Activated naive CD4-positive, alpha-beta T cell treated with anti-CD3 and anti-CD28 coated beads, Interleukin-2, amount 10 ng/mL, durations not matched to agents 7 days and 5 days (primary cell): Measurements from ENCODE around the gene TFAP2C.
"Not testable (repeated sequence)": the region's sequence is repeated elsewhere in the genome, so short reads cannot be mapped to it uniquely, and the experiment has no call there.

ENCODE experiments used
- CTCF ChIA-PET: fragments of 350-600 bp; sonication (Branson Sonifier 250); formaldehyde crosslinking; loops from one replicate; lab custom pipeline; 2021; ENCODE audit warnings: antibody characterized with exemption; lab: Charles Lee
- DNase-seq: peaks from one replicate; pipeline ENCODE4 v3.0.0-alpha.2; 2020
- H3K27ac Mint-ChIP-seq: one replicate; pipeline ENCODE4 v1.8.0; 2021; ENCODE audit warnings: mild to moderate bottlenecking, moderate library complexity, mixed read lengths
- H3K27me3 Mint-ChIP-seq: one replicate; pipeline ENCODE4 v1.8.0; 2021; ENCODE audit warnings: mild to moderate bottlenecking, mixed read lengths
- H3K36me3 Mint-ChIP-seq: one replicate; pipeline ENCODE4 v1.8.0; 2021; ENCODE audit warnings: mixed read lengths
- H3K4me1 Mint-ChIP-seq: one replicate; pipeline ENCODE4 v1.8.0; 2021; ENCODE audit warnings: mixed read lengths
- H3K4me3 Mint-ChIP-seq: one replicate; pipeline ENCODE4 v1.8.0; 2021; ENCODE audit warnings: mild to moderate bottlenecking, moderate library complexity, mixed read lengths
- H3K9me3 Mint-ChIP-seq: one replicate; pipeline ENCODE4 v1.8.0; 2021; ENCODE audit warnings: mixed read lengths

TFAP2C gene

DNA sequence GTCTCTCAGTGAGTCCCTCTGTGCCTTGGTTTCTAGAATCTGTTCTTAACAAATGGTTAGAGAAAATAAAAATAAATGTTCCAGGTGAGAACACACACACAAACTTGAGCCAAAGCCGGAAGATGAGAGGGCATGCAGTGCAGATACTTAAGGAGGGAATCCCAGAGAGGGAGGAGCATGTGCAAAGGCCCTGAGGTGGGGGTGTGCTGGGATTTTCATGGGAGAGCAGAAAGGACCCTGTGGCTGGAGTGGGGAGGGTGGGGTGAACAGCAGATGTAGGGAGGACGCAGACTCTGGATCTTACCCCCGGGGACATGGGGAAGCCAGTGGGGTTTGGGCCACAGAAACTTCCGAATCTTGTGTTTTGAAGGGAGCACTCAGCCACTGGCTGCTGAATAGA, 17.5 kb downstream of the TFAP2C start:
- H3K36me3 Mint-ChIP-seq, result no peaks in the 10 kb centered on the region
- no peak overlapping the region for H3K27ac Mint-ChIP-seq
- no peaks in the 10 kb centered on the region for H3K27me3 Mint-ChIP-seq
- no peaks in the 10 kb centered on the region for H3K4me1 Mint-ChIP-seq
- no peaks in the 10 kb centered on the region for H3K9me3 Mint-ChIP-seq
- no peak for DNase-seq
- no peak overlapping the region for H3K4me3 Mint-ChIP-seq
- CTCF ChIA-PET, result no interaction called here

- Mint-ChIP-seq H3K36me3 (no peaks in the 10 kb centered on the region), H3K4me3 (no peak overlapping the region), H3K4me1 (no peaks in the 10 kb centered on the region), H3K27me3 (peaks cover 4% of the 10 kb centered on the region), H3K27ac (no peak overlapping the region), H3K9me3 (no peaks in the 10 kb centered on the region)
- DNase-seq, result no peak
- CTCF ChIA-PET, result no interaction called here
These were observed 24.1 kb downstream of the TFAP2C start for GRCh38 chr20:56653211-56653610.

DNA sequence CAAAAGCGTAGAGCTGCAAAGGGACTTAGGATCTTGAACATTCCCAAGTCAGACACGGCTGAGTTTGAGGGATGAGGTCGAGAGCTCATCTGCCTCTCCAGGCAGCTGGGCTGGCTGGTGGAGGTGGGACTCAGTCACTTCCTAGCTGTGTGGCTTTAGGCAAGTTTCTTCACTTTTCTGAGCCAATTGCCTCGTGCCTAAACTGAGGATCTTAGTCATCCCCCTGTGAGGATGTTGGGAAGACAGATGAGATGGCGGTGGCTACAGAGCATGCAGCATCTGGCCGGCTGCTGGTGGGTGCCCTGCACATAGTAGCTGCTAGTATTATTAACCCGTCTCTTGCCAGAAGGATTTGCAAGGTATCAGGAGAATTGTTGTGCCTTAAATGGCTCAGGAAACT, 27.5 kb downstream of the TFAP2C start:
- CTCF ChIA-PET, result interaction anchor here (1.4 kb wide), 1 partner anchor 106 kb away, joined by 5 read pairs; no protein-coding TSS in a partner anchor
- Mint-ChIP-seq H3K27ac (no peak overlapping the region), H3K36me3 (no peaks in the 10 kb centered on the region), H3K4me3 (no peak overlapping the region), H3K27me3 (peaks cover 4% of the 10 kb centered on the region), H3K4me1 (no peaks in the 10 kb centered on the region), H3K9me3 (no peaks in the 10 kb centered on the region)
- no peak for DNase-seq

- CTCF ChIA-PET, result no interaction called here
- Mint-ChIP-seq H3K4me1 (no peaks in the 10 kb centered on the region), H3K4me3 (no peak overlapping the region)
These were observed 28.8 kb downstream of the TFAP2C start for GRCh38 chr20:56657879-56658278.

GRCh38 chr20:56658341-56658947, 29.3 kb downstream of the TFAP2C start:
- CTCF ChIA-PET, H3K36me3 Mint-ChIP-seq, H3K27me3 Mint-ChIP-seq, H3K9me3 Mint-ChIP-seq, H3K4me1 Mint-ChIP-seq, H3K27ac Mint-ChIP-seq, H3K4me3 Mint-ChIP-seq, DNase-seq: not testable (repeated sequence)

More at GRCh38 chr20:56657879-56658278, 28.8 kb downstream of the TFAP2C start:
- Mint-ChIP-seq H3K9me3 (no peaks in the 10 kb centered on the region), H3K27ac (no peak overlapping the region), H3K27me3 (peaks cover 4% of the 10 kb centered on the region), H3K36me3 (no peaks in the 10 kb centered on the region)
- DNase-seq, result no peak

GRCh38 chr20:56663660-56664059, 34.6 kb downstream of the TFAP2C start:
- Mint-ChIP-seq H3K36me3 (no peaks in the 10 kb centered on the region), H3K27ac (no peak overlapping the region), H3K9me3 (no peaks in the 10 kb centered on the region), H3K4me1 (no peaks in the 10 kb centered on the region), H3K4me3 (no peak overlapping the region), H3K27me3 (peaks cover 10% of the 10 kb centered on the region)
- DNase-seq, result no peak
- CTCF ChIA-PET, result no interaction called here

DNA sequence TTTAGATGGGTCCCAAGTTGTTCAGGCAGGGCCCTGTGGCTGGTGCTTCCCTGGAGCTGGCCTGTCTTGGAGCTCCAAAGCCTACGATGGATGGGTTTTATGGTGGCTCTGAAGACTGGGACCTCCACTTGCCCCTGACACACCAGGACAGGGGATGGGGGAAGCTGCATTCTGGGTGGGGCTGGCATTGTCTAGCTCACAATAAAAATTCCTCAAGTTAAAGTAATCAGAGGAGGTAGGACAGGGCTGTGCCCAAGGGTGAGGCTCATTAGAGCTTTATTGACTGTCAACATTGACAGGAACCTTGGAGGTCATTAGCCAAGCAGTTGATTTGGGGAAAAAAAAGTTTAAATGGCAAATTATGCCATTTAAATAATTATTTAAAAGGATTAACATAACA, 35.7 kb downstream of the TFAP2C start:
- no peaks in the 10 kb centered on the region for H3K9me3 Mint-ChIP-seq
- no peak overlapping the region for H3K4me3 Mint-ChIP-seq
- CTCF ChIA-PET, result no interaction called here
- no peaks in the 10 kb centered on the region for H3K4me1 Mint-ChIP-seq
- peaks cover 10% of the 10 kb centered on the region for H3K27me3 Mint-ChIP-seq
- no peak overlapping the region for H3K27ac Mint-ChIP-seq
- no peaks in the 10 kb centered on the region for H3K36me3 Mint-ChIP-seq
- DNase-seq, result no peak

GRCh38 chr20:56665806-56666205, 36.7 kb downstream of the TFAP2C start:
- CTCF ChIA-PET, result no interaction called here
- Mint-ChIP-seq H3K4me3 (no peak overlapping the region), H3K9me3 (no peaks in the 10 kb centered on the region)

DNA sequence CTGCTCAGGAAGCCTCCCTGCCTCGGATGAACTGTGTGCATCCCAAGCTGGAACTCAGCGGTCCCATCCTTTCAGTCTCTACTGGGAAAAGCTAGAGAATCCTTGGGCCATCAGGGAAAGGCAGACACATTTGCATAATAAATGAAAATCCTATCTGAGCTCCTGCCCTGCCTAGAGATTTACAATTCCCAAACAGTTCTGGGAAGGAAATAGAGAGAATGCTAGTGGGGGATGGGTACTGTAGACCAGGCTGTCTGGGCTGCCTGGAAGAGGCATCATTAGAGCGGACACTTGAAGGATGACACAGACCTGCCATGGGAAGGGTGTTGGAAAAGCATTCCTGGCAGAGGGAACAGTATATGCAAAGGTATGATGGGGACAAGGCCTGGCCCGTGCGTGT, 44.3 kb downstream of the TFAP2C start:
- Mint-ChIP-seq H3K4me1 (no peaks in the 10 kb centered on the region), H3K9me3 (no peaks in the 10 kb centered on the region), H3K36me3 (no peaks in the 10 kb centered on the region), H3K4me3 (no peak overlapping the region), H3K27me3 (peaks cover 9% of the 10 kb centered on the region), H3K27ac (no peak overlapping the region)
- CTCF ChIA-PET, result no interaction called here
- no peak for DNase-seq

More at GRCh38 chr20:56665806-56666205, 36.7 kb downstream of the TFAP2C start:
- Mint-ChIP-seq H3K27ac (no peak overlapping the region), H3K27me3 (peaks cover 10% of the 10 kb centered on the region), H3K36me3 (no peaks in the 10 kb centered on the region), H3K4me1 (no peaks in the 10 kb centered on the region)
- DNase-seq, result no peak

DNA sequence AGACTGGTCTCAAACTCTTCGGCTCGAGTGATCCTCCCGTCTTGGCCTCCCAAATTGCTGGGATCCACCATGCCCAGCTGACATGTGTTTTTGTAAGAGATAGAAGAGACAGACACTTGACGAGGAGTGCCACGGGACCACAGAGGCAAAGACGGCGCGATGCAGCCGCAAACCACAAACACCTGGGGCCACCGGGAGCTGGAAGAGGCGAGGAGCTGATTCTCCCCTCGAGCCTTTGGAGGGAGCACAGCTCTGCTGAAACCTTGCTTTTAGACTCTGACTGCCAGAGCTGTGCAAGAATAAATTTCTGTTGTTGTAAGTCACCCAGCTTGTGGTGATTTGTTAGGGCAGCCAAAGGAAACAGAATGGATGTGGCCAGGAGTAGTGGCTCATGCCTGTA, 46.9 kb downstream of the TFAP2C start:
- no peak for DNase-seq
- no peaks in the 10 kb centered on the region for H3K36me3 Mint-ChIP-seq

GRCh38 chr20:56676679-56677078, 47.6 kb downstream of the TFAP2C start:
- Mint-ChIP-seq H3K4me1 (no peaks in the 10 kb centered on the region), H3K27ac (no peak overlapping the region), H3K36me3 (no peaks in the 10 kb centered on the region), H3K9me3 (no peaks in the 10 kb centered on the region), H3K4me3 (no peak overlapping the region), H3K27me3 (peaks cover 13% of the 10 kb centered on the region)
- CTCF ChIA-PET, result no interaction called here
- DNase-seq, result no peak

More for the DNA sequence above, 46.9 kb downstream of the TFAP2C start:
- no peak overlapping the region for H3K27ac Mint-ChIP-seq
- CTCF ChIA-PET, result no interaction called here
- no peaks in the 10 kb centered on the region for H3K9me3 Mint-ChIP-seq
- no peaks in the 10 kb centered on the region for H3K4me1 Mint-ChIP-seq
- no peak overlapping the region for H3K4me3 Mint-ChIP-seq
- peaks cover 13% of the 10 kb centered on the region for H3K27me3 Mint-ChIP-seq

- H3K27me3 Mint-ChIP-seq, result peaks cover 4% of the 10 kb centered on the region
- no peaks in the 10 kb centered on the region for H3K4me1 Mint-ChIP-seq
- no peak overlapping the region for H3K4me3 Mint-ChIP-seq
- DNase-seq, result no peak
- no peaks in the 10 kb centered on the region for H3K9me3 Mint-ChIP-seq
- H3K36me3 Mint-ChIP-seq, result no peaks in the 10 kb centered on the region
- H3K27ac Mint-ChIP-seq, result no peak overlapping the region
- CTCF ChIA-PET, result no interaction called here
These were observed 54.2 kb downstream of the TFAP2C start for GRCh38 chr20:56683077-56683865.

DNA sequence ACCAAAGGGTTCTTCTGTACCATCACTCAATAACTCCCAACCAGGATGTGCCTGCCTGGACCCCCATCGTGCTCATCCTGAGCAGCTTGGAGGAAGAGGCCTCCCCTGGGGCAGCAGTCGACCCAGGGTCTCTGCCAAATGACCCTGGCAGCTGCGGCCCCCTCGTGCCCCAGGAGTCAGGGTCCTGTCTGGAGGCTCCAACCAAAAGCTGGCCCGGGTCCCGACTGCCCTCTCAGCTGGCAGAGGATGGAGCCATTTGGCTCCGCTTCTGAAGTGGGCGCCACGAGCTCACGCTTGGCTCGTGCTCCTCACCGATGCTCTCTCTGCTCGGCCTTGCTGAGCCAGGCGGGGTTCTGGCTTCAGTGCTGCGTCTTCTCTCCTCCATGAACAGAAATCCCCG, 56.8 kb downstream of the TFAP2C start:
- Mint-ChIP-seq H3K9me3 (no peaks in the 10 kb centered on the region), H3K4me1 (peaks cover 7% of the 10 kb centered on the region), H3K27me3 (peaks cover 4% of the 10 kb centered on the region), H3K27ac (no peak overlapping the region), H3K36me3 (no peaks in the 10 kb centered on the region), H3K4me3 (no peak overlapping the region)
- DNase-seq, result no peak
- CTCF ChIA-PET, result no interaction called here

DNA sequence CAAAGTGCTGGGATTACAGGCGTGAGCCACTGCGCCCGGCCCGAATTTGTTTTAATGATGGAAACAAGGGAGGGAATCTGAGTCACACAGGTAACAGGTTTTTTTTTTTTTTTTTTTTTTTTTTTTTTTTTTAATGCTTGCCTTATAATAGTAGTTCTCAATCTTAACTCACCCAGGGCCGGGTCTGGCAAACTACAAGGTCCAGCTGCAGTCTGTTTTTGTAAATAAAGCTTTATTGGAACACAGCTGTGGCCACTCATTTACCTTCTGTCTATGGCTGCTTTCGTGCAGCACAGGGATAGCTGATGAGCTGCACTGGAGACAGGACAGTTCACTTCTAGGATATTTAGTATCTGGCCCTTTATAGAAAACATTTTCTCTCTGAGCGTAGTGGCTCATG, 58.0 kb downstream of the TFAP2C start:
- no peak overlapping the region for H3K27ac Mint-ChIP-seq
- peaks cover 4% of the 10 kb centered on the region for H3K27me3 Mint-ChIP-seq
- no peak overlapping the region for H3K4me3 Mint-ChIP-seq
- CTCF ChIA-PET, result interaction anchor here (1.2 kb wide), 1 partner anchor 136 kb away, joined by 3 read pairs; no protein-coding TSS in a partner anchor
- H3K36me3 Mint-ChIP-seq, result no peaks in the 10 kb centered on the region
- H3K4me1 Mint-ChIP-seq, result peaks cover 7% of the 10 kb centered on the region
- no peak for DNase-seq
- no peaks in the 10 kb centered on the region for H3K9me3 Mint-ChIP-seq

GRCh38 chr20:56688106-56688505, 59.0 kb downstream of the TFAP2C start:
- peaks cover 4% of the 10 kb centered on the region for H3K27me3 Mint-ChIP-seq

More at GRCh38 chr20:56688106-56688505, 59.0 kb downstream of the TFAP2C start:
- H3K9me3 Mint-ChIP-seq, result no peaks in the 10 kb centered on the region
- no peak for DNase-seq
- H3K36me3 Mint-ChIP-seq, result no peaks in the 10 kb centered on the region
- H3K4me1 Mint-ChIP-seq, result peaks cover 7% of the 10 kb centered on the region
- H3K4me3 Mint-ChIP-seq, result no peak overlapping the region
- CTCF ChIA-PET, result interaction anchor here (1.2 kb wide), 1 partner anchor 137 kb away, joined by 3 read pairs; no protein-coding TSS in a partner anchor
- H3K27ac Mint-ChIP-seq, result no peak overlapping the region
